Activated CD4-positive, alpha-beta T cell treated with anti-CD3 and anti-CD28 coated beads, Interleukin-2, Interleukin-6, amounts not matched to agents 100 ng/mL and 50 ng/mL, durations not matched to agents 16 hours and 8 hours (primary cell): ENCODE data around the gene SIRT1.
"Not testable (repeated sequence)": the region's sequence is repeated elsewhere in the genome, so short reads cannot be mapped to it uniquely, and the experiment has no call there.

Experiments used
- DNase-seq: peaks from one replicate; pipeline ENCODE4 v3.0.0-alpha.2; 2020

The SIRT1 gene

DNA sequence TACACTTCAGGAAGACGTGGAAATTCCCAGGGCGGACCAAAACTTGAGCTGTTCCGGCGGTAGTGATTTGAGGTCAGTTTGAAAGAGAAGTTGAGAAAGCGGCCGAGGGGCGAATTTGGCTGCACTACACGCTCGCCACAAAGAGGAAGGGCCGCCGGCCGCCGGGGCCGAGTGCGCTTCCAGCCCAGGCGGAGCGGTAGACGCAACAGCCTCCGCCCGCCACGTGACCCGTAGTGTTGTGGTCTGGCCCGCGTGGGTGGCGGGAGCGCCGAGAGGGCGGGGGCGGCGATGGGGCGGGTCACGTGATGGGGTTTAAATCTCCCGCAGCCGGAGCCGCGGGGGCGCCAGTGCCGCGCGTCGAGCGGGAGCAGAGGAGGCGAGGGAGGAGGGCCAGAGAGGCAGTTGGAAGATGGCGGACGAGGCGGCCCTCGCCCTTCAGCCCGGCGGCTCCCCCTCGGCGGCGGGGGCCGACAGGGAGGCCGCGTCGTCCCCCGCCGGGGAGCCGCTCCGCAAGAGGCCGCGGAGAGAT is at the start of gene SIRT1:
Gene SIRT1 (plus strand): TSS at position 344 of the 529 bp plus-strand sequence. CDS start 66 bp downstream, at position 410.
- DNase-seq = peak; percentile 97

DNA sequence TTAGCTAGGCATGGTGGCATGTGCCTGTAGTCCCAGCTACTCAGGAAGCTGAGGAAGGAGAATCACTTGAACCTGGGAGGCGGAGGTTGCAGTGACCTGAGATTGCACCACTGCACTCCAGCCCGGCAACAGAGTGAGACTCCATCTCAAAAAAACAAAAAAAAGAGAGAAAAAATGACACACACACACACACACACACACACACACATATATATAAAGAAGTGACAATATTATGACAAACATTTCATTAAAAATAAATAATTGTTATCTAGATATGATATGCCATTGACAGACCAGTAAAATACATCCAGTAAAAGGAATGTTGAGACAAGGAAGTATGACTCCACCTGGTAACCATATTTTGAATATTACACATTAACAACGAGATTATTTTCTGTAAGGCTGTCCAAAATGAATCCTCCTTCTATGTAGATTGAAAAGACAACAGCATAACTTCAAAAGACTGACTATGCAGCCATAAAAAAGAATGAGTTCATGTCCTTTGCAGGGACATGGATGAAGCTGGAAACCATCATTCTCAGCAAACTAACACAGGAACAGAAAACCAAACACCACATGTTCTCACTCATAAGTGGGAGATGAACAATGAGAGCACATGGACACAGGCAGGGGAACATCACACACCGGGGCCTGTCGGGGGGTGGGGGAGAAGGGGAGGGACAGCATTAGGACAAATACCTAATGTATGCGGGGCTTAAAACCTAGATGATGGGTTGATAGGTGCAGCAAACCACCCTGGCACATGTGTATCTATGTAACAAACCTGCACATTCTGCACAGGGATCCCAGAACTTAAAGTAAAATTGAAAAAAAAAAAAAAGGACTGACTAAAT is 48.7 kb upstream of the SIRT1 start:
- not testable (repeated sequence) for DNase-seq

DNA sequence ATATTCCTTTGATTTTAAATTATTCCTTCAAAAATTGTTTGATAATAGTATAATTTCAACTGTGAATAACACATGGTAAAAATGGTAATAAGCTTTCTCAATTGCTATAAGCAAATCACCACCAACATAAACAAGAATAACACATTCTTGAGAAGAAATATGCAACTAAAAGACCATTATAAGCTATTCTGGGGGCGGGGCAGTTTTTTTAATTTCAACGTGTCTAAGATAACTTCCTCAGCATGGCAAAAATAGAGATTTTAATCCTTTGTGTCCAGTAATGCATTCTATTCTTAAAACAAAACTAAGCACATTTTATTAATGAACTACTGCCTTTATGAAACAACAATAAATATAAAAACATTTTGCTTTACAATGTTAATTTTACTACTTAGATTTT is 48.0 kb upstream of the SIRT1 start:
- DNase-seq = no peak

GRCh38 chr10:67836972-67837371 is 47.5 kb upstream of the SIRT1 start:
- no peak for DNase-seq

GRCh38 chr10:67837541-67838314 is 46.7 kb upstream of the SIRT1 start, which contains the start of gene DNAJC12:
Gene DNAJC12 (minus strand): TSS chr10:67838188. CDS start chr10:67838011, 177 bp downstream.
- DNase-seq = peak; percentile 47

DNA sequence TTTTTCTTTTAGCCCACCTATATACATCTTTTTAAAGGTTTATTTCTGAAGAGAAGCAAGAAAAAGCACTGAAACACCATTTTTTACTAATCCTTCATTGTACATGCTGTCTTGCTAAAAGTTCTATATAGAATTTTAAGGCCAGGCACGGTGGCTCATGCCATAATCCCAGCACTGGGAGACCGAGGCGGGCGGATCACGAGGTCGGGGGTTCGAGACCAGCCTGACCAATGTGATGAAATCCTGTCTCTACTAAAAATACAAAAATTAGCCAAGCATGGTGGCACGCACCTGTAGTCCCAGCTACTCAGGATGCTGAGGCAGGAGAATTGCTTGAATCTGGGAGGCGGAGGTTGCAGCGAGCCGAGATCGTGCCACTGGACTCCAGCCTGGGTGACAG is 44.9 kb upstream of the SIRT1 start:
- not testable (repeated sequence) for DNase-seq

DNA sequence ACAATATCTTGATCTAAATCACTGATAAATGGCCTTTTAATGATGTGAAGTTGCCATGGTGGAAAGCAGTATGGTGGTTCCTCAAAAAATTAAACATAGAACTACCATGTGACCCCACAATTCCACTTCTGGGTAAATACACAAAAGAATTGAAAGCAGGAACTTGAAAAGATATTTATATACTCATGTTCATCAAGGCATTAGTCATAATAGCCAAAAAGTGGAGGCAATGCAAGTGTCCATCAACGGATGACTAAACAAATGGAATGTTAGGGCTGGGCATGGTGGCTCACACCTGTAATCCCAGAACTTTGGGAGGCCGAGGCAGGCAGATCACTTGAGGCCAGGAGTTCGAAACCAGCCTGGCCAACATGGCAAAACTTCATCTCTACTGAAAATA is 44.5 kb upstream of the SIRT1 start:
- DNase-seq = no peak

DNA sequence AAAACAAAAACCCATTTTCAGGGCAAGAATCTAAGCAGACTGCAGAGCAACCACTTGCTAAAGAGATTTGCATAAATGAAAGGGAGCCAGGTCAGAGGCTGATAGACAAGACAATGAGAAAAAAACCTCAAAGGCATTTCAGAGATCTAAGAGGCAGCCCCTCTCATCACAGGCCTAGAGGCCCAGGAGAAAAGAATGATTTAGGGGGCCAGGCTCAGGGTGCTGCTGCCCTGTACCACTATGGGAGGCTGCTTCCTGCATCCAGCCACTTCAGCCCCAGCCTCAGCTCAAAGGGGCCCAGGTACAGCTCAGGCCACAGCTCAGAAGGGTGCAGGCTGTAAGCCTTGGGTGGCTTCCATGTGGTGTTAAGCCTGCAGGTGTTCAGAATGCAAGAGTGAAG is 42.7 kb upstream of the SIRT1 start:
- DNase-seq = no peak

- DNase-seq = no peak
Observed at GRCh38 chr10:67843284-67843683, 41.2 kb upstream of the SIRT1 start.

- DNase-seq = peak; percentile 98
Observed at GRCh38 chr10:67849331-67850011, 35.0 kb upstream of the SIRT1 start.

DNA sequence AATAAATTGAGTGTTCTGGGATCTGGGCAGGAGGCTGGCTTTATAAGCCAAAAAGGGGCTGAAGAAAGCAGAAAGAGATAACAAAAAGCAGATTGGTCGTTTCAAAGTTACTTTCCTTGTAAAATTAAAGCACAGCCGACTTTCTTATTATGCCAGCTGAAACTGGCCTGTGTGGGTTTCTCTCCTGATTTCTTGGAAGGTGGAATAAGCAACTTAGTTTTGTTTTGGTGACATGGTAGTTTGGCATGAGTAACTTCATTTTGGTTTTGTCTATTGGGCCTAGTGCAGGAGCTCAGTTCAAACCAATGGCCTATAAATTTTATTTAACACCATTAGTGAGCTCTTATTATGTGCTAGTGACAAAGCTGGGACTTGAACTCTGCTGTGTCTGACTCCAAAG is 33.3 kb upstream of the SIRT1 start:
- no peak for DNase-seq

GRCh38 chr10:67852761-67853160 is 31.7 kb upstream of the SIRT1 start:
- no peak for DNase-seq

- DNase-seq = no peak
Observed at GRCh38 chr10:67853512-67853911, 30.9 kb upstream of the SIRT1 start.

GRCh38 chr10:67858971-67859370 is 25.5 kb upstream of the SIRT1 start:
- no peak for DNase-seq

GRCh38 chr10:67861750-67862432 is 22.6 kb upstream of the SIRT1 start:
- DNase-seq = no peak

GRCh38 chr10:67863094-67863493 is 21.4 kb upstream of the SIRT1 start:
- no peak for DNase-seq

GRCh38 chr10:67864607-67865371 is 19.7 kb upstream of the SIRT1 start:
- DNase-seq = no peak

DNA sequence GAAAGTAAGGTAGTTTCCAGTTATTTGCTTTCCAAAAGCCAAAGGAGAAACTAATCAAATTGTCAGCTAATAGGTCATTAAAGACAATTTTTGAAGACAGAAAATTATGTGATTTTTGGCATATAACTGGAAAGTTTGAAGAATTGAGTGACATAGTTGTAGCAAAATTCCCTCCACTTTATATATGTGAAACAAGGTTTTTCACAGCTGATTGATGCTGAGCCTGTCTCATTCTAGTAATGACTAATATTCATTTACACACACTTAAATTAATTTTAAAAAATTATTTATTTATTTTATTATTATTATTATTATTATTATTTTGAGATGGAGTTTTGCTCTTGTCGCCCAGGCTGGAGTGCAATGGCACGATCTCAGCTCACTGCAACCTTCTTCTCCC is 16.3 kb upstream of the SIRT1 start:
- no peak for DNase-seq

GRCh38 chr10:67869996-67870395 is 14.5 kb upstream of the SIRT1 start:
- no peak for DNase-seq

GRCh38 chr10:67875340-67876238 is 8.9 kb upstream of the SIRT1 start:
- DNase-seq = no peak

DNA sequence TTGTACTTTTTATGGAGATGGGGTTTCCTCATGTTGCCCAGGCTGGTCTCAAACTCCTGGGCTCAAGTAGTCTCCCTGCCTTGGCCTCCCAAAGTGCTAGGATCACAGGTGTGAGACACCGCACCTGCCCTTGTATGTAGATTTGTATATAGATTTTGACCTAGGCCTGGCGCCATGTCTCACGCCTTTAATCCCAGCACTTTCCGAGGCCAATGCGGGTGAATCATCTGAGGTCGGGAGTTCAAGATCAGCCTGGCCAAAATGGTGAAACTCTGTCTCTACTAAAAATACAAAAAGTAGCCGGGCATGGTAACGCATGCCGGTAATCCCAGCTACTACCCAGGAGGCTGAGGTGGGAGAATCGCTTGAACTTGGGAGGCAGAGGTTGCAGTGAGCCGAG is 7.0 kb upstream of the SIRT1 start:
- DNase-seq = not testable (repeated sequence)
